CD4-positive, alpha-beta memory T cell (primary cell): ENCODE results near the gene IFNGR1. TPM values are rescaled to one million over a fixed set of nuclear protein-coding genes. Genes with fewer than 3 reads are reported as not detected.

ENCODE experiments used
- CTCF ChIA-PET: fragments of 350-600 bp; sonication (Branson Sonifier 250); formaldehyde crosslinking; loops from one replicate; lab custom pipeline; 2021; ENCODE audit warnings: inconsistent platforms; ENCODE audit not compliant: partially characterized antibody; lab: Charles Lee
- POLR2A ChIA-PET: fragments of 350-600 bp; sonication (Branson Sonifier 250); formaldehyde crosslinking; loops from one replicate; lab custom pipeline; 2021; ENCODE audit not compliant: partially characterized antibody; lab: Charles Lee
- DNase-seq, 5 donors: peaks; one replicate each; pipeline versions ENCODE4 v3.0.0 to v3.0.0-alpha.2; 2020 to 2022; ENCODE audit warnings: mixed read lengths in 1 of 5
- H3K27ac ChIP-seq: one replicate; pipeline ENCODE4 v1.7.0; 2013; ENCODE audit warnings: low read depth, low read length
- H3K27me3 ChIP-seq: 2 replicates; pipeline ENCODE4 v1.7.0; 2013; ENCODE audit warnings: mild to moderate bottlenecking, low read length, moderate library complexity; ENCODE audit not compliant: insufficient read depth
- H3K36me3 ChIP-seq: 2 replicates; pipeline ENCODE4 v1.7.0; 2013; ENCODE audit warnings: mild to moderate bottlenecking, low read length, moderate library complexity; ENCODE audit not compliant: insufficient read depth
- H3K4me1 ChIP-seq: 2 replicates; pipeline ENCODE4 v1.7.0; 2013; ENCODE audit warnings: mild to moderate bottlenecking, low read length, moderate library complexity; ENCODE audit not compliant: insufficient read depth
- H3K4me3 ChIP-seq, 2 donors: one replicate each; pipeline ENCODE4 v1.7.0; 2013; ENCODE audit warnings: low read length in 2 of 2, mild to moderate bottlenecking in 1 of 2
- H3K9me3 ChIP-seq, 2 donors: one replicate each; pipeline ENCODE4 v1.7.0; 2013; ENCODE audit warnings: low read length in 2 of 2, control low read depth in 1 of 2; ENCODE audit not compliant: control insufficient read depth in 1 of 2
- H3K27ac Mint-ChIP-seq, 7 donors: one replicate each; pipeline ENCODE4 v1.8.0; 2020 to 2021; ENCODE audit warnings: mixed read lengths in 7 of 7, mild to moderate bottlenecking in 6 of 7, inconsistent platforms in 3 of 7, moderate library complexity in 3 of 7
- H3K27me3 Mint-ChIP-seq, 2 donors: one replicate each; pipeline ENCODE4 v1.8.0; 2020 to 2021; ENCODE audit warnings: mixed read lengths in 2 of 2
- H3K36me3 Mint-ChIP-seq, 2 donors: one replicate each; pipeline ENCODE4 v1.8.0; 2020 to 2021; ENCODE audit warnings: mixed read lengths in 2 of 2, inconsistent platforms in 1 of 2, mild to moderate bottlenecking in 1 of 2
- H3K4me1 Mint-ChIP-seq, 4 donors: one replicate each; pipeline ENCODE4 v1.8.0; 2020 to 2021; ENCODE audit warnings: mixed read lengths in 4 of 4, mild to moderate bottlenecking in 1 of 4
- H3K4me3 Mint-ChIP-seq, 8 donors: one replicate each; pipeline ENCODE4 v1.8.0; 2020 to 2021; ENCODE audit warnings: mixed read lengths in 8 of 8, mild to moderate bottlenecking in 7 of 8, moderate library complexity in 6 of 8, inconsistent platforms in 3 of 8
- H3K9me3 Mint-ChIP-seq, 8 donors: one replicate each; pipeline ENCODE4 v1.8.0; 2020 to 2021; ENCODE audit warnings: mixed read lengths in 8 of 8, mild to moderate bottlenecking in 5 of 8, inconsistent platforms in 3 of 8, moderate library complexity in 1 of 8
- intact Hi-C: fragments of 100-400 bp; cut with micrococcal nuclease; formaldehyde crosslinking; loops from one replicate; pipeline ENCODE4 v1.15.1; 2023
- polyA plus RNA-seq, 2 donors: library from polyadenylated mRNA; unstranded; fragments of 300-500 nt; fragmentation: Illumina TruSeq; gene quantifications; one replicate each; pipeline ENCODE4 v1.2.3, GENCODE V29; 2021
- total RNA-seq, 2 experiments: library from RNA; stranded (reverse); gene quantifications; one replicate each; pipeline ENCODE4 v1.2.3, GENCODE V29; 2021

Gene IFNGR1
- total and polyA plus RNA-seq, 4 experiments from 2014 or later, result 38.3 to 57.9 (median 39.9) TPM

GRCh38 chr6:137159912-137160311 is 59.3 kb downstream of the IFNGR1 start:
- Mint-ChIP-seq H3K27me3 (peaks cover 0 to 7% of the 10 kb centered on the region in 2 donors), H3K9me3 (peaks cover 0 to 9% (median 4%) of the 10 kb centered on the region in 8 donors), H3K4me1 (peaks cover 17 to 48% (median 32%) of the 10 kb centered on the region in 4 donors), H3K4me3 (no peak overlapping the region), H3K36me3 (peaks cover 0 to 7% of the 10 kb centered on the region in 2 donors), H3K27ac (peak overlapping the region in 1 of 7 donors; percentile 32)
- Histone ChIP-seq H3K27ac (no peak overlapping the region), H3K4me3 (no peak overlapping the region), H3K4me1 (peaks cover 21% of the 10 kb centered on the region), H3K36me3 (no peaks in the 10 kb centered on the region), H3K27me3 (no peaks in the 10 kb centered on the region), H3K9me3 (peaks cover 0 to 3% of the 10 kb centered on the region in 2 donors)
- POLR2A ChIA-PET, result no interaction called here
- intact Hi-C loops, result loop anchor here (5.0 kb wide), 1 partner anchor 57 kb away; the partner anchor contains the start of gene IFNGR1
- no peak for DNase-seq
- CTCF ChIA-PET, result no interaction called here

- Mint-ChIP-seq H3K4me1 (peaks cover 11 to 46% (median 23%) of the 10 kb centered on the region in 4 donors), H3K27me3 (peaks cover 0 to 7% of the 10 kb centered on the region in 2 donors), H3K9me3 (peaks cover 0 to 2% (median 0%) of the 10 kb centered on the region in 8 donors), H3K4me3 (no peak overlapping the region), H3K27ac (no peak overlapping the region), H3K36me3 (no peaks in the 10 kb centered on the region)
- Histone ChIP-seq H3K9me3 (no peaks in the 10 kb centered on the region), H3K4me3 (no peak overlapping the region), H3K36me3 (no peaks in the 10 kb centered on the region), H3K27ac (no peak overlapping the region), H3K4me1 (peaks cover 19% of the 10 kb centered on the region), H3K27me3 (no peaks in the 10 kb centered on the region)
- no peak for DNase-seq
- intact Hi-C loops, result loop anchor here (5.0 kb wide), 1 partner anchor 60 kb away; the partner anchor contains the start of gene IFNGR1
- CTCF ChIA-PET, result no interaction called here
- POLR2A ChIA-PET, result no interaction called here
These were observed 61.6 kb downstream of the IFNGR1 start for GRCh38 chr6:137157601-137158000.

- Mint-ChIP-seq H3K27ac (peak overlapping the region in 1 of 7 donors; percentile 51), H3K9me3 (peaks cover 0 to 3% (median 0%) of the 10 kb centered on the region in 8 donors), H3K4me3 (peak overlapping the region in 2 of 8 donors; percentile 11 to 23), H3K27me3 (peaks cover 0 to 5% of the 10 kb centered on the region in 2 donors), H3K4me1 (peaks cover 11 to 46% (median 23%) of the 10 kb centered on the region in 4 donors), H3K36me3 (no peaks in the 10 kb centered on the region)
- DNase-seq, result no peak
- no peak overlapping the region for H3K27ac ChIP-seq
- CTCF ChIA-PET, result interaction anchor here (1.0 to 1.9 kb wide), 3 partner anchors 10 to 158 kb away, joined by 4 to 6 read pairs (median 4); no protein-coding TSS in a partner anchor
- intact Hi-C loops, result loop anchor here (5.0 kb wide), 1 partner anchor 61 kb away; the partner anchor contains the start of gene IFNGR1
- POLR2A ChIA-PET, result interaction anchor here (1.5 kb wide), 1 partner anchor 9 kb away, joined by 3 read pairs; no protein-coding TSS in a partner anchor
- H3K36me3 ChIP-seq, result no peaks in the 10 kb centered on the region
- H3K4me3 ChIP-seq, result no peak overlapping the region
- peaks cover 19% of the 10 kb centered on the region for H3K4me1 ChIP-seq
- no peaks in the 10 kb centered on the region for H3K9me3 ChIP-seq
- H3K27me3 ChIP-seq, result no peaks in the 10 kb centered on the region
These were observed 62.5 kb downstream of the IFNGR1 start for GRCh38 chr6:137156650-137157049.

GRCh38 chr6:137155830-137156229 is 63.4 kb downstream of the IFNGR1 start:
- H3K4me3 Mint-ChIP-seq, result peak overlapping the region in 7 of 8 donors; percentile 6 to 85 (median 60)
- intact Hi-C loops, result loop anchor here (1.0 to 5.0 kb wide), 2 partner anchors 61 to 259 kb away; partner anchors contain the start of gene IFNGR1

GRCh38 chr6:137150072-137150471 is 69.1 kb downstream of the IFNGR1 start:
- Histone ChIP-seq H3K9me3 (no peaks in the 10 kb centered on the region), H3K27ac (no peak overlapping the region), H3K4me1 (no peaks in the 10 kb centered on the region), H3K36me3 (no peaks in the 10 kb centered on the region), H3K4me3 (no peak overlapping the region), H3K27me3 (no peaks in the 10 kb centered on the region)
- H3K4me3 Mint-ChIP-seq, result no peak overlapping the region
- peaks cover 0 to 6% (median 0%) of the 10 kb centered on the region in 8 donors for H3K9me3 Mint-ChIP-seq
- POLR2A ChIA-PET, result no interaction called here
- CTCF ChIA-PET, result no interaction called here
- H3K36me3 Mint-ChIP-seq, result no peaks in the 10 kb centered on the region
- DNase-seq, result no peak
- no peak overlapping the region for H3K27ac Mint-ChIP-seq
- intact Hi-C loops, result no loop called here
- H3K27me3 Mint-ChIP-seq, result no peaks in the 10 kb centered on the region
- peaks cover 0 to 7% (median under 1%) of the 10 kb centered on the region in 4 donors for H3K4me1 Mint-ChIP-seq

More at GRCh38 chr6:137155830-137156229, 63.4 kb downstream of the IFNGR1 start:
- Histone ChIP-seq H3K27ac (no peak overlapping the region), H3K27me3 (no peaks in the 10 kb centered on the region), H3K36me3 (no peaks in the 10 kb centered on the region), H3K9me3 (no peaks in the 10 kb centered on the region), H3K4me3 (peak overlapping the region in 1 of 2 donors; percentile 15), H3K4me1 (peaks cover 19% of the 10 kb centered on the region)
- ChIA-PET CTCF (interaction anchor here (1.0 to 1.9 kb wide), 4 partner anchors 11 to 158 kb away, joined by 3 to 6 read pairs (median 4); no protein-coding TSS in a partner anchor), POLR2A (interaction anchor here (1.0 to 1.5 kb wide), 2 partner anchors 9 to 14 kb away, joined by 3 read pairs; no protein-coding TSS in a partner anchor)
- Mint-ChIP-seq H3K27me3 (peaks cover 0 to 3% of the 10 kb centered on the region in 2 donors), H3K9me3 (peaks cover 0 to 6% (median 0%) of the 10 kb centered on the region in 8 donors), H3K36me3 (no peaks in the 10 kb centered on the region), H3K4me1 (peaks cover 11 to 38% (median 18%) of the 10 kb centered on the region in 4 donors), H3K27ac (peak overlapping the region in 6 of 7 donors; percentile 0 to 82 (median 53))
- peak; percentile 59 to 77 (median 70) for DNase-seq

GRCh38 chr6:137149035-137149393 is 70.2 kb downstream of the IFNGR1 start:
- H3K9me3 Mint-ChIP-seq, result peaks cover 0 to 6% (median 0%) of the 10 kb centered on the region in 8 donors
- Histone ChIP-seq H3K27ac (no peak overlapping the region), H3K4me3 (no peak overlapping the region), H3K4me1 (no peaks in the 10 kb centered on the region), H3K9me3 (no peaks in the 10 kb centered on the region), H3K36me3 (no peaks in the 10 kb centered on the region), H3K27me3 (no peaks in the 10 kb centered on the region)
- intact Hi-C loops, result no loop called here
- H3K4me3 Mint-ChIP-seq, result no peak overlapping the region
- POLR2A ChIA-PET, result no interaction called here
- no peaks in the 10 kb centered on the region for H3K27me3 Mint-ChIP-seq
- H3K4me1 Mint-ChIP-seq, result peaks cover 0 to 2% (median 0%) of the 10 kb centered on the region in 4 donors
- no peak overlapping the region for H3K27ac Mint-ChIP-seq
- CTCF ChIA-PET, result no interaction called here
- H3K36me3 Mint-ChIP-seq, result no peaks in the 10 kb centered on the region
- DNase-seq, result no peak

GRCh38 chr6:137148306-137149034 is 70.7 kb downstream of the IFNGR1 start:
- DNase-seq, result no peak
- no peaks in the 10 kb centered on the region for H3K4me1 ChIP-seq
- ChIA-PET POLR2A (no interaction called here), CTCF (no interaction called here)
- intact Hi-C loops, result no loop called here
- Mint-ChIP-seq H3K36me3 (no peaks in the 10 kb centered on the region), H3K27ac (no peak overlapping the region), H3K27me3 (no peaks in the 10 kb centered on the region), H3K9me3 (peaks cover 0 to 6% (median 0%) of the 10 kb centered on the region in 8 donors), H3K4me3 (no peak overlapping the region), H3K4me1 (peaks cover 0 to 2% (median 0%) of the 10 kb centered on the region in 4 donors)
- H3K36me3 ChIP-seq, result no peaks in the 10 kb centered on the region
- H3K27me3 ChIP-seq, result no peaks in the 10 kb centered on the region
- H3K27ac ChIP-seq, result no peak overlapping the region
- H3K4me3 ChIP-seq, result no peak overlapping the region
- no peaks in the 10 kb centered on the region for H3K9me3 ChIP-seq
